T-helper 1 cell treated with Interleukin-12 subunit alpha and Interleukin-12 subunit beta and Interleukin-4 antibody, amounts not matched to agents 30 ng/mL and 1 ng/mL, for 36 hours (primary cell): ENCODE results near the gene MGAT1. TPM values are rescaled to one million over a fixed set of nuclear protein-coding genes. Genes with fewer than 3 reads are reported as not detected.

Source experiments
- intact Hi-C: fragments of 100-400 bp; cut with micrococcal nuclease; formaldehyde crosslinking; loops from one replicate; pipeline ENCODE4 v1.15.1; 2024
- total RNA-seq: library from RNA; stranded (reverse); gene quantifications from 2 replicates; pipeline ENCODE4 v1.2.3, GENCODE V29; 2022

MGAT1 gene
- total RNA-seq, 1 donor from 2014 or later: 135 TPM

- intact Hi-C loops: no loop called here
These were observed 62.6 kb downstream of the MGAT1 start, which contains the start of gene OR2Y1 for GRCh38 chr5:180739958-180740357. OR2Y1 (minus strand) TSS chr5:180740058; CDS start chr5:180740058, 0 bp downstream.

DNA sequence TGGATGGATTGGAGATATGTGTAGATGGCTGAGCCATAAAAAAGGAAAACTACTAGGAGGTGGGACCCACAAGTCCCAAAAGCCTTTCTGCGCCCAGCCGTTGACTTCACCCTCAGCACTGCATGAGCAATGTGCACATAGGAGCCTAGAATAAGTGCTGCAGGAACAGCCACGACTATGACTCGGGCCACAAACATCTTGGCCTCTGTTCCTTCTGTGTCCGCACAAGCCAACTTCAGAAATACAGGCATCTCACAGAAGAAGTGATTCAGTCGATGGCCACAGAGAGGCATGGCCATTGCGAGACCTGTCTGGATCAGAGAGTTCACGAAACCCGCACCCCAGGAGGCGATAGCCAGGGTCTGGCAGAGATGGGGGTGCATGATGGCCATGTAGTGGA lies 63.3 kb downstream of the MGAT1 start:
- intact Hi-C loops: no loop called here

GRCh38 chr5:180736536-180736935 lies 66.1 kb downstream of the MGAT1 start:
- intact Hi-C loops: no loop called here

Other genes starting within 250 kb of the MGAT1 start
- gene SCGB3A1, start 211.3 kb downstream of the MGAT1 start, total RNA-seq: not detected in 2 replicates
- gene FLT4, start 153.2 kb downstream of the MGAT1 start, total RNA-seq: 0.32 and 0.56 TPM in 2 replicates
- gene OR2Y1, start 62.7 kb downstream of the MGAT1 start, total RNA-seq: not detected in 2 replicates
- gene ZFP62, start 58.5 kb upstream of the MGAT1 start, total RNA-seq: 27.4 and 27.6 TPM in 2 replicates
- gene BTNL8, start 96.4 kb upstream of the MGAT1 start, total RNA-seq: not detected in 2 replicates
- not detected in 2 replicates for gene BTNL3, start 186.0 kb upstream of the MGAT1 start, total RNA-seq
- gene BTNL9, start 237.5 kb upstream of the MGAT1 start, total RNA-seq: not detected in 2 replicates